ENCODE results near the gene PTPN23. TPM values are rescaled to one million over a fixed set of nuclear protein-coding genes. Genes with fewer than 3 reads are reported as not detected.

Gene PTPN23
- total and polyA plus RNA-seq, 10 of the 15 experiments (the other 5 are each of a cell fraction or from before 2014, with no cell fraction given) = 0.44 to 28.6 (median 4.4) TPM

DNA sequence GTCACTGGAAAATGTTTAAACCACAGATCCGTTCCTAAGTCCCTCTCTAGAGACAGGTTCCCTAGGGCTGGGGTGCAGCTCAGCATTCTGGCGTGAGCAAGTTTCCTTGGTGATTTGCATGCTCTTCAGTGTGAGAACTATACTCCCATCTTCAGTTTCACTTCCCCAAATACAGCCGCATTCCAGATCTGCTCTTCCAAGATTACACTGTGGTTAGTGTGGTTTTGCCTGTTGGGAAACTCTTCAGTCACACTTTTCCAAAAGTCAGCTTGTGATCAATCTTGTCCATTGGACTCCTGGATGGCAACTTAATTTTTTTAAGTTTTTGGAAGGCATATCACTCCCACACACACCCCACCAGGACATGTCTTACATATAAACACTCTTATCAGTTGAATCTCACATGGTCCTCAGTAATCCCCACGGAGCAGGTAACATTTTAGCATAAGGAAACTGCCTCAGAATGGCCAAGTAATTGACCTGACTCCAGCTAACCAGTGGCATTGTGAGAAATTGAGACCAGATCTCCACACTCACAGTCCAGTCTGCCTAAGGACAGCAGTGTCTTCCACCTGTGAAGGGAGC is 33.5 kb upstream of the PTPN23 start:
- no peaks in the 10 kb centered on the region for H3K79me2 ChIP-seq (ENCODE audit: control insufficient read depth, insufficient read depth, low read length)
- H3K27me3 ChIP-seq (replicated peaks in 1 of 2; ENCODE audit: control insufficient read depth in 2 of 2, insufficient read depth in 2 of 2, low read length in 1 of 2) = no peaks in the 10 kb centered on the region
- H3K27ac ChIP-seq (ENCODE audit: control insufficient read depth, insufficient read depth) = peak overlapping the region; percentile 56
- ChIA-PET CTCF (interaction anchor here (0.6 to 1.8 kb wide), 7 partner anchors 23 to 206 kb away, joined by 3 to 10 read pairs (median 3); no protein-coding TSS in a partner anchor), RAD21 (ENCODE audit: unreplicated experiment) (interaction anchor here (0.5 to 2.2 kb wide), 8 partner anchors 32 to 419 kb away, joined by 3 to 10 read pairs (median 3); no protein-coding TSS in a partner anchor), SMC1A (ENCODE audit: uncharacterized antibody, unreplicated experiment) (interaction anchor here (0.6 to 3.2 kb wide), 14 partner anchors 10 to 183 kb away, joined by 3 to 12 read pairs (median 4); partner anchors contain the start of gene PTPN23), POLR2A (interaction anchor here (0.6 to 2.5 kb wide), 5 partner anchors 14 to 1948 kb away, joined by 3 to 16 read pairs (median 3); no protein-coding TSS in a partner anchor)
- no TSS peak for BruUV-seq (replicated peaks)
- no peaks in the 10 kb centered on the region; the same call in 2 of the 3 replicates for H3K9me3 ChIP-seq (replicated peaks; ENCODE audit: control insufficient read depth, insufficient read depth, low read length)
- no peak overlapping the region for H3K9ac ChIP-seq (ENCODE audit: control insufficient read depth, insufficient read depth, low read length)
- peak; percentile 82 for DNase-seq (ENCODE audit: low read depth, low spot score)
- H3K4me1 ChIP-seq (ENCODE audit: control insufficient read depth, insufficient read depth, low read length) = peaks cover 22% of the 10 kb centered on the region
- no peaks in the 10 kb centered on the region for H4K20me1 ChIP-seq (ENCODE audit: control insufficient read depth, insufficient read depth)
- 3% methylated on average over 4 of the region's 4 CpGs for WGBS (ENCODE audit: insufficient coverage, insufficient replicate concordance, low lambda C conversion rate, missing lambda C conversion rate)
- H3K36me3 ChIP-seq (ENCODE audit: control insufficient read depth in 2 of 2, insufficient read depth in 2 of 2, low read length in 1 of 2) = peaks cover 12 to 13% of the 10 kb centered on the region in 2 experiments
- intact Hi-C loops (cut with micrococcal nuclease; ENCODE audit: unreplicated experiment) = no loop called here
- in situ Hi-C loops (cut with MboI) = no loop called here
- ATAC-seq = peak; percentile 92
- peak; percentile 94 for FAIRE-seq
- peak overlapping the region; percentile 74 for H3K4me2 ChIP-seq (ENCODE audit: control insufficient read depth, insufficient read depth)
- H3K4me3 ChIP-seq = 0 out of 2 replicates have a peak overlapping the region, but pooled peaks have one; percentile 25
- no peak overlapping the region for H2AFZ ChIP-seq (ENCODE audit: control insufficient read depth, low read depth, low read length)
- TF ChIP-seq EP300 (IDR thresholded peaks at IDR 0.05; ENCODE audit: borderline replicate concordance in 1 of 2, control insufficient read depth in 1 of 2, low read depth in 2 of 2, low read length in 2 of 2) (peak; percentile 76 to 91), ZNF207 (IDR thresholded peaks at IDR 0.05; ENCODE audit: borderline replicate concordance) (no peak), GABPA (IDR thresholded peaks at IDR 0.05; ENCODE audit: low read depth) (no peak), POLR2AphosphoS2 (IDR thresholded peaks at IDR 0.05; ENCODE audit: low read depth, low read length) (no peak), FOXK2 (IDR thresholded peaks at IDR 0.05) (no peak), USF2 (IDR thresholded peaks at IDR 0.05; ENCODE audit: borderline replicate concordance, low read depth, low read length) (no peak), WRNIP1 (IDR thresholded peaks at IDR 0.05; ENCODE audit: borderline replicate concordance, low read depth, low read length) (no peak), YY1 (IDR thresholded peaks at IDR 0.05; ENCODE audit: low read depth, low read length) (no peak), POLR2AphosphoS5 (IDR thresholded peaks at IDR 0.05; ENCODE audit: low read length) (no peak), RCOR1 (conservative IDR thresholded peaks at IDR 0.05; ENCODE audit: low read depth, low read length) (0 out of 2 replicates have a peak, but pooled peaks have one; percentile 55), RUNX3 (IDR thresholded peaks at IDR 0.05; ENCODE audit: low read length) (peak; percentile 99), RELB (IDR thresholded peaks at IDR 0.05; ENCODE audit: low read depth) (peak; percentile 100), IKZF2 (IDR thresholded peaks at IDR 0.05) (peak; percentile 100), SRF (IDR thresholded peaks at IDR 0.05; ENCODE audit: low read depth in 2 of 2, low read length in 2 of 2) (no peak), ZNF384 (IDR thresholded peaks at IDR 0.05; ENCODE audit: borderline replicate concordance, low read depth, low read length) (no peak), MLLT1 (IDR thresholded peaks at IDR 0.05) (peak; percentile 97), IRF4 (IDR thresholded peaks at IDR 0.05; ENCODE audit: low read depth, low read length) (peak; percentile 96), SREBF1 (IDR thresholded peaks at IDR 0.05; ENCODE audit: low read length) (no peak)
- TF ChIP-seq, protein P1, sequence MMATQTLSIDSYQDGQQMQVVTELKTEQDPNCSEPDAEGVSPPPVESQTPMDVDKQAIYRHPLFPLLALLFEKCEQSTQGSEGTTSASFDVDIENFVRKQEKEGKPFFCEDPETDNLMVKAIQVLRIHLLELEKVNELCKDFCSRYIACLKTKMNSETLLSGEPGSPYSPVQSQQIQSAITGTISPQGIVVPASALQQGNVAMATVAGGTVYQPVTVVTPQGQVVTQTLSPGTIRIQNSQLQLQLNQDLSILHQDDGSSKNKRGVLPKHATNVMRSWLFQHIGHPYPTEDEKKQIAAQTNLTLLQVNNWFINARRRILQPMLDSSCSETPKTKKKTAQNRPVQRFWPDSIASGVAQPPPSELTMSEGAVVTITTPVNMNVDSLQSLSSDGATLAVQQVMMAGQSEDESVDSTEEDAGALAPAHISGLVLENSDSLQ (IDR thresholded peaks at IDR 0.05) = peak; percentile 15; the same call in 1 of the 2 replicates
